ENCODE data around the gene TGM4.

- TF ChIP-seq CTCF (IDR thresholded peaks at IDR 0.05) (no peak), POLR2A (IDR thresholded peaks at IDR 0.05) (no peak)
Observed at GRCh38 chr3:44890852-44891251, 16.4 kb downstream of the TGM4 start.

Measured in uterus (tissue), 2 donors.